Fibroblast of skin of right quadriceps (primary cell): Measurements from ENCODE around the gene NPPB.

Source experiments
- DNase-seq: peaks from one replicate; pipeline ENCODE4 v3.0.0-alpha.2; 2013

Gene NPPB

GRCh38 chr1:11831945-11832725 is 26.6 kb downstream of the NPPB start:
- DNase-seq = no peak

- no peak for DNase-seq
Measured at GRCh38 chr1:11828511-11828910, 30.2 kb downstream of the NPPB start.

GRCh38 chr1:11826946-11827345 is 31.8 kb downstream of the NPPB start:
- DNase-seq = no peak

GRCh38 chr1:11825131-11825530 is 33.6 kb downstream of the NPPB start:
- no peak for DNase-seq

GRCh38 chr1:11823366-11824137 is 35.2 kb downstream of the NPPB start:
- no peak for DNase-seq

GRCh38 chr1:11822091-11822490 is 36.7 kb downstream of the NPPB start:
- DNase-seq = peak; percentile 15

- DNase-seq = no peak
Measured at GRCh38 chr1:11817192-11817591, 41.6 kb downstream of the NPPB start.

GRCh38 chr1:11813021-11813420 is 45.7 kb downstream of the NPPB start:
- no peak for DNase-seq
